Measurements from ENCODE around the gene RNU6-8.

Gene RNU6-8

GRCh38 chr14:32190673-32191072, 12.4 kb downstream of the RNU6-8 start:
- no peaks in the 10 kb centered on the region for H3K9me3 ChIP-seq (ENCODE audit: control insufficient read depth, insufficient read depth, low read length)
- H3K9ac ChIP-seq (ENCODE audit: low read depth, low read length), result no peak overlapping the region
- H3K4me1 ChIP-seq (ENCODE audit: control insufficient read depth, insufficient read depth, low read length), result no peaks in the 10 kb centered on the region
- H3K4me3 ChIP-seq (ENCODE audit: low read depth, low read length), result no peak overlapping the region
- no peak overlapping the region for H3K27ac ChIP-seq (ENCODE audit: low read depth, low read length)
- H3K36me3 ChIP-seq (ENCODE audit: control insufficient read depth, insufficient read depth, low read length), result no peaks in the 10 kb centered on the region
- H3K27me3 ChIP-seq (ENCODE audit: control insufficient read depth, insufficient read depth, low read length), result no peaks in the 10 kb centered on the region

DNA sequence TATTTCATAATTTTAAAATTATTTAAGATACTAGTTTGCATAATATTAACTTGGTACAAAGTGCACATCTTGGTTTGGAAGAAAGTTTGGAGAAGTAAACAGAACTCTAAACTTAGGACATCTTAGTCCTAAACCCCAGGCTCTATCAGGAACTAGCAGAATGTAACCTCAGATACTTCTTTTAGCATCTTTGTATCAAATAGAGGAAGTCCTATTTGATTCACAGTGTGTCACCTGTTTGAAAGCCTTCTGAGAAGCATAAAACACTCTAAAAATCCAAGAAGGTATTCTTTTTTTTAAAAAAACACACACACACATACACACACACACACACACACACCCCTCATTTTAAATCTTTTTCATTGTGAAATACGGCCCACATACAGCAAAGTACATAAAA, 13.3 kb downstream of the RNU6-8 start:
- Histone ChIP-seq H3K4me3 (ENCODE audit: low read depth, low read length) (no peak overlapping the region), H3K36me3 (ENCODE audit: control insufficient read depth, insufficient read depth, low read length) (no peaks in the 10 kb centered on the region), H3K9ac (ENCODE audit: low read depth, low read length) (no peak overlapping the region), H3K27ac (ENCODE audit: low read depth, low read length) (no peak overlapping the region), H3K4me1 (ENCODE audit: control insufficient read depth, insufficient read depth, low read length) (no peaks in the 10 kb centered on the region), H3K27me3 (ENCODE audit: control insufficient read depth, insufficient read depth, low read length) (no peaks in the 10 kb centered on the region), H3K9me3 (ENCODE audit: control insufficient read depth, insufficient read depth, low read length) (no peaks in the 10 kb centered on the region)

DNA sequence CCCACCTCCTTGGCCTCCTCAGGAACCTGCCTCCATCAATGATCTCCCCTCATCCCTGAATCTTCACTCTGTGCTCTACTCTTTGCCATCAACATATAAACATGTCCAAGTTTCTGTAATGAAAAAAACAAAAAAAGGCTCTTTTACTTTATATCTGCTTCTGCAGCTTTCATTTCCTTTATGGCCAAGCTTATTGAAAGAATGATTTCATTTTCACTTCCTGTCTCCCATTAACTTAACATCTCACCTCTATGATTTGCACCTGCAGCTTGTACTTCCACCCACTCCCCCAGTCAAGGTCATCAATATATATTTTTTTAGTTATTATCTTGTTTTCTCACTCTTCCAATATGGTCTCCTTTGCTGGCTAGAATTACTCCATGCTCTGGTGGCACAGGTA, 16.8 kb downstream of the RNU6-8 start:
- Histone ChIP-seq H3K4me1 (ENCODE audit: control insufficient read depth, insufficient read depth, low read length) (no peaks in the 10 kb centered on the region), H3K4me3 (ENCODE audit: low read depth, low read length) (no peak overlapping the region), H3K27me3 (ENCODE audit: control insufficient read depth, insufficient read depth, low read length) (no peaks in the 10 kb centered on the region)

GRCh38 chr14:32185097-32185496, 18.0 kb downstream of the RNU6-8 start:
- Histone ChIP-seq H3K9ac (ENCODE audit: low read depth, low read length) (no peak overlapping the region), H3K4me1 (ENCODE audit: control insufficient read depth, insufficient read depth, low read length) (no peaks in the 10 kb centered on the region), H3K27ac (ENCODE audit: low read depth, low read length) (no peak overlapping the region), H3K4me3 (ENCODE audit: low read depth, low read length) (no peak overlapping the region), H3K36me3 (ENCODE audit: control insufficient read depth, insufficient read depth, low read length) (no peaks in the 10 kb centered on the region), H3K9me3 (ENCODE audit: control insufficient read depth, insufficient read depth, low read length) (no peaks in the 10 kb centered on the region), H3K27me3 (ENCODE audit: control insufficient read depth, insufficient read depth, low read length) (no peaks in the 10 kb centered on the region)

More for the DNA sequence above, 16.8 kb downstream of the RNU6-8 start:
- no peak overlapping the region for H3K9ac ChIP-seq (ENCODE audit: low read depth, low read length)
- no peaks in the 10 kb centered on the region for H3K36me3 ChIP-seq (ENCODE audit: control insufficient read depth, insufficient read depth, low read length)
- H3K27ac ChIP-seq (ENCODE audit: low read depth, low read length), result no peak overlapping the region
- H3K9me3 ChIP-seq (ENCODE audit: control insufficient read depth, insufficient read depth, low read length), result no peaks in the 10 kb centered on the region

DNA sequence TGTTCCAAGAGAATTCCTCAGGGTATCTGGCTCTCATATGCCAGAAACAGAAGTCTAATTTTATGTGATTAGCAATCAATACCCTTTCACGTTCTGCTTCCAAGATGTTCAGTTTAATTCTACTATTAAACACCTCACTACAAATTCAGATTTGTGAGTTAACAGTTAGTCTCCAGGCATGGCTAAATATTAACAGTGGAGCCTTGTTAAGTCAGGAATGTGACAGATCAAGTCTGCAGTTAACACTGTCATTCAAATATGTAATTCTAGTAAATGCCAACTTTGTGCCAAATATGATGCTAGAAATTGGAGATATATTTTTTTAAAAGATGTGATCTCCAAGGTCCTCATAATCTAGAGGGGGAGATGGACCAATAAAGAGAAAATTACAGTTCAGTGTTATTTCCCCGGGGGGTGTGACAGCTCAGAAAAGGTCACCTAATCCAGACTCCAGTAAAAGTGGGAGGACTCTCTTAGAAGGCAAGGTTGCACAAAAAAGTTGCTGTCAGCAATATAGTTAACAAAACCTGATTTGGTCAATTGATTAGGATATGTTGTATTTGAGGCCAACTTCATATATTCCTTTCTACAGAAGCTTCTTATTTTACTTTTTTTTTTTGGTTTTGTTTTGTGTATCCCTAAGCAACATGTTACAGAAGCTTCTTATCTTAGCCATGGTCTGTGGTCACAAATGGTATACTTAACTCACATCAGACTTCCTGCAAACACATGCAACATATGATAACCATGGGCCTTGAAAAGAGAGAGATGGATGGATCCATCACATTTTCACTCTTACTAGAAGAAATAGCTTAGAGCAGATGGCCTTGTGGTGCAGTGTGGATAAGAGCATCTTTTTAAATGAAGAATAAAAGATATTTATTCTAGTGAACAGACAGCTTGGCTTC, 19.7 kb downstream of the RNU6-8 start:
- Histone ChIP-seq H3K4me1 (ENCODE audit: control insufficient read depth, insufficient read depth, low read length) (no peaks in the 10 kb centered on the region), H3K36me3 (ENCODE audit: control insufficient read depth, insufficient read depth, low read length) (no peaks in the 10 kb centered on the region), H3K4me3 (ENCODE audit: low read depth, low read length) (no peak overlapping the region), H3K9ac (ENCODE audit: low read depth, low read length) (no peak overlapping the region), H3K27ac (ENCODE audit: low read depth, low read length) (no peak overlapping the region), H3K27me3 (ENCODE audit: control insufficient read depth, insufficient read depth, low read length) (no peaks in the 10 kb centered on the region), H3K9me3 (ENCODE audit: control insufficient read depth, insufficient read depth, low read length) (no peaks in the 10 kb centered on the region)

- no peaks in the 10 kb centered on the region for H3K27me3 ChIP-seq (ENCODE audit: control insufficient read depth, insufficient read depth, low read length)
- H3K4me3 ChIP-seq (ENCODE audit: low read depth, low read length), result no peak overlapping the region
- H3K9me3 ChIP-seq (ENCODE audit: control insufficient read depth, insufficient read depth, low read length), result no peaks in the 10 kb centered on the region
- no peaks in the 10 kb centered on the region for H3K36me3 ChIP-seq (ENCODE audit: control insufficient read depth, insufficient read depth, low read length)
- H3K4me1 ChIP-seq (ENCODE audit: control insufficient read depth, insufficient read depth, low read length), result no peaks in the 10 kb centered on the region
- no peak overlapping the region for H3K9ac ChIP-seq (ENCODE audit: low read depth, low read length)
- no peak overlapping the region for H3K27ac ChIP-seq (ENCODE audit: low read depth, low read length)
These were observed 31.6 kb downstream of the RNU6-8 start for GRCh38 chr14:32171469-32171868.

DNA sequence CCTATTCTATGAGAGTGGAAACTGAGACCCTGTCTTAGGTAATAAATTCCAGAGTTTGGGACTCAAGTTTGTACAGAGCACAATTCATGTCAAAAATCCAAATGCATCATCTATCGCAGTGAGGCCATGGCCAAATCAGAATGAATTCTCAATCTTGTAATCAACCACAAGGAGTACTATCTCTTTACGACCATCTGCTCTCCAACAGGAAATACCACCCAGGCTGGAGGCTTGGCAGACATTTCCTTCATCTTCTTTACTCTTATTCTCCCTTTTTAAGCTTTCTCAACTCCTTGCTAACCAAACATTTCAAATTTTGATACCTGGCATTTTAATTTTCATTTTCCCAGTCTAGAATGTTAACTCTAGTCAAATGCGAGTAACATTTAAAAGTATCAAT, 33.9 kb downstream of the RNU6-8 start:
- no peak overlapping the region for H3K9ac ChIP-seq (ENCODE audit: low read depth, low read length)
- no peaks in the 10 kb centered on the region for H3K36me3 ChIP-seq (ENCODE audit: control insufficient read depth, insufficient read depth, low read length)
- H3K4me3 ChIP-seq (ENCODE audit: low read depth, low read length), result no peak overlapping the region
- H3K27me3 ChIP-seq (ENCODE audit: control insufficient read depth, insufficient read depth, low read length), result no peaks in the 10 kb centered on the region
- H3K9me3 ChIP-seq (ENCODE audit: control insufficient read depth, insufficient read depth, low read length), result no peaks in the 10 kb centered on the region
- no peak overlapping the region for H3K27ac ChIP-seq (ENCODE audit: low read depth, low read length)
- H3K4me1 ChIP-seq (ENCODE audit: control insufficient read depth, insufficient read depth, low read length), result no peaks in the 10 kb centered on the region

DNA sequence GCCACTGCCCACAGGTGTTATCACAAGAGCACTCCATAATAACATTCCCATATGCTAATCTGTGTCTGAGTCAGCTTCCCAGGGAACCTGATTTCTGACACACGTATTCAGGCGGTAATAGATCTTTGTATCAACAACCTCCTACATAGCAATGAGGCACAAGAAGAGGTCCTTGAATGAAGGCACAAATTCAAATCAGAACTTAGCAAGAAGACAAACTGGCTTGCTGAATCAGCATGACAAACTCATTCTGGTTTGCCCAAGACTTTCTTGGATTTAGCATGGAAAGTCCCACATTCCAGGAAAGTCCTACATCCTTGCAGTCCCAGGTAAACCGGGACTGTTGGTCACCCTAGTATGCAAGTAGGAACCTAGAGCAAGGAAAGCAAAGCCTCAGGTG, 35.2 kb downstream of the RNU6-8 start:
- Histone ChIP-seq H3K27ac (ENCODE audit: low read depth, low read length) (no peak overlapping the region), H3K9me3 (ENCODE audit: control insufficient read depth, insufficient read depth, low read length) (no peaks in the 10 kb centered on the region), H3K4me3 (ENCODE audit: low read depth, low read length) (no peak overlapping the region), H3K27me3 (ENCODE audit: control insufficient read depth, insufficient read depth, low read length) (no peaks in the 10 kb centered on the region), H3K36me3 (ENCODE audit: control insufficient read depth, insufficient read depth, low read length) (no peaks in the 10 kb centered on the region), H3K9ac (ENCODE audit: low read depth, low read length) (no peak overlapping the region), H3K4me1 (ENCODE audit: control insufficient read depth, insufficient read depth, low read length) (no peaks in the 10 kb centered on the region)

DNA sequence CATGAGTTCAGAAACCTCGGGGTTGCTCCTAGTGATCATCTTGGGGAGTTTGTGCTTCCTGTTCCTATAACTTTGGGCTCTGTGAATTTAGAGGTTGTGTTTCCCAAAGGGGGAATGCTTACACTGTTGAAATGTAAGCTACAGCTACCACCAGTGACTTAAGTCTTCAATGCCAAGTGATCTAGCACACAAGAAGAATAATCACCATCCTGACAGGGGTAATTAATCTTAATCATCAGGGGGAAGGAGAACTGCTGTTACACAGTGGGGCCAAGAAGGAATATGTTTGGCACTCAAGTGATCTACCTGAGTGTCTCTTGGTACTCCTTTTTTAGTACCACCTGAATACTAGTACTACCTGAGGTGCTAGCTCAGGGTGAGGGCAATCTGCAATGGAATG, 36.1 kb downstream of the RNU6-8 start:
- Histone ChIP-seq H3K9ac (ENCODE audit: low read depth, low read length) (no peak overlapping the region), H3K4me1 (ENCODE audit: control insufficient read depth, insufficient read depth, low read length) (no peaks in the 10 kb centered on the region), H3K27me3 (ENCODE audit: control insufficient read depth, insufficient read depth, low read length) (no peaks in the 10 kb centered on the region), H3K27ac (ENCODE audit: low read depth, low read length) (no peak overlapping the region), H3K36me3 (ENCODE audit: control insufficient read depth, insufficient read depth, low read length) (no peaks in the 10 kb centered on the region), H3K4me3 (ENCODE audit: low read depth, low read length) (no peak overlapping the region), H3K9me3 (ENCODE audit: control insufficient read depth, insufficient read depth, low read length) (no peaks in the 10 kb centered on the region)

- H3K9me3 ChIP-seq (ENCODE audit: control insufficient read depth, insufficient read depth, low read length), result no peaks in the 10 kb centered on the region
- H3K9ac ChIP-seq (ENCODE audit: low read depth, low read length), result no peak overlapping the region
- H3K36me3 ChIP-seq (ENCODE audit: control insufficient read depth, insufficient read depth, low read length), result no peaks in the 10 kb centered on the region
- H3K27ac ChIP-seq (ENCODE audit: low read depth, low read length), result no peak overlapping the region
- no peak overlapping the region for H3K4me3 ChIP-seq (ENCODE audit: low read depth, low read length)
- H3K4me1 ChIP-seq (ENCODE audit: control insufficient read depth, insufficient read depth, low read length), result no peaks in the 10 kb centered on the region
- no peaks in the 10 kb centered on the region for H3K27me3 ChIP-seq (ENCODE audit: control insufficient read depth, insufficient read depth, low read length)
These were observed 37.0 kb downstream of the RNU6-8 start for GRCh38 chr14:32166029-32166428.
